Liver (tissue), 9 donors: ENCODE data around the gene IQCE. TPM values are rescaled to one million over a fixed set of nuclear protein-coding genes. Genes with fewer than 3 reads are reported as not detected.

Experiments used
- DNase-seq: peaks from one replicate; pipeline ENCODE4 v3.0.0-alpha.2; 2017; ENCODE audit warnings: low spot score
- H3K27ac ChIP-seq, 2 donors: one replicate each; pipeline ENCODE4 v1.7.0; 2013; ENCODE audit warnings: inconsistent platforms in 2 of 2, low read length in 2 of 2, control low read depth in 1 of 2, low read depth in 1 of 2, mild to moderate bottlenecking in 1 of 2
- H3K27me3 ChIP-seq, 4 donors: one replicate each; pipeline versions ENCODE4 v1.6.1 to v1.7.0; 2013; ENCODE audit warnings: low read length in 3 of 4, inconsistent platforms in 1 of 4, mild to moderate bottlenecking in 1 of 4, moderate library complexity in 1 of 4; ENCODE audit not compliant: control insufficient read depth in 4 of 4, insufficient read depth in 4 of 4
- H3K36me3 ChIP-seq, 4 donors: one replicate each; pipeline versions ENCODE4 v1.6.1 to v1.7.0; 2013; ENCODE audit warnings: low read length in 3 of 4, mild to moderate bottlenecking in 3 of 4, low read depth in 1 of 4, moderate library complexity in 1 of 4; ENCODE audit not compliant: control insufficient read depth in 4 of 4, insufficient read depth in 3 of 4
- H3K4me1 ChIP-seq, 4 donors: one replicate each; pipeline versions ENCODE4 v1.6.1 to v1.7.0; 2013; ENCODE audit warnings: low read length in 3 of 4, mild to moderate bottlenecking in 3 of 4, moderate library complexity in 1 of 4; ENCODE audit not compliant: control insufficient read depth in 4 of 4, insufficient read depth in 4 of 4
- H3K4me3 ChIP-seq, 3 donors: one replicate each; pipeline versions ENCODE4 v1.6.1 to v1.7.0; 2013; ENCODE audit warnings: low read length in 3 of 3, control low read depth in 1 of 3, low read depth in 1 of 3, mild to moderate bottlenecking in 1 of 3
- H3K9ac ChIP-seq, 2 donors: one replicate each; pipeline ENCODE4 v1.7.0; 2013; ENCODE audit warnings: low read length in 2 of 2, mild to moderate bottlenecking in 2 of 2, moderate library complexity in 2 of 2, control low read depth in 1 of 2, low read depth in 1 of 2
- H3K9me3 ChIP-seq, 4 donors: one replicate each; pipeline versions ENCODE4 v1.6.1 to v1.7.0; 2013; ENCODE audit warnings: low read length in 3 of 4; ENCODE audit not compliant: control insufficient read depth in 4 of 4
- ATF3 ChIP-seq: IDR thresholded peaks from 2 replicates; pipeline ENCODE4 v1.6.1; 2016; ENCODE audit warnings: antibody characterized with exemption
- CTCF ChIP-seq: fragments of 150-350 bp; IDR thresholded peaks from 2 replicates; pipeline ENCODE4 v1.5.1; 2017; ENCODE audit warnings: improper control_type of control experiment, low read depth, low read length; ENCODE audit not compliant: missing input control
- EGR1 ChIP-seq, 2 donors: IDR thresholded peaks; 2 replicates each; pipeline ENCODE4 v1.6.1; 2016 to 2018; ENCODE audit warnings: antibody characterized with exemption in 2 of 2, low read depth in 2 of 2
- FOXA1 ChIP-seq: IDR thresholded peaks from 2 replicates; pipeline ENCODE4 v1.6.1; 2016; ENCODE audit warnings: antibody characterized with exemption
- FOXA2 ChIP-seq: IDR thresholded peaks from 2 replicates; pipeline ENCODE4 v1.6.1; 2016; ENCODE audit warnings: antibody characterized with exemption
- GABPA ChIP-seq, 2 donors: IDR thresholded peaks in 1 of 2; conservative IDR thresholded peaks in 1 of 2; 2 replicates each; pipeline ENCODE4 v1.6.1; 2016; ENCODE audit warnings: antibody characterized with exemption in 2 of 2, mild to moderate bottlenecking in 1 of 2, moderate library complexity in 1 of 2
- HNF4A ChIP-seq, 2 donors: conservative IDR thresholded peaks; 2 replicates each; pipeline ENCODE4 v1.6.1; 2016; ENCODE audit warnings: antibody characterized with exemption in 2 of 2, mild to moderate bottlenecking in 2 of 2
- HNF4G ChIP-seq: IDR thresholded peaks from 2 replicates; pipeline ENCODE4 v1.6.1; 2016; ENCODE audit warnings: antibody characterized with exemption
- JUND ChIP-seq, 2 donors: IDR thresholded peaks; 2 replicates each; pipeline ENCODE4 v1.6.1; 2016; ENCODE audit warnings: antibody characterized with exemption in 2 of 2
- MAX ChIP-seq: IDR thresholded peaks from 2 replicates; pipeline ENCODE4 v1.6.1; 2016; ENCODE audit warnings: antibody characterized with exemption
- NR2F2 ChIP-seq: IDR thresholded peaks from 2 replicates; pipeline ENCODE4 v1.6.1; 2016; ENCODE audit warnings: antibody characterized with exemption
- RAD21 ChIP-seq, 2 donors: IDR thresholded peaks; 2 replicates each; pipeline ENCODE4 v1.6.1; 2016; ENCODE audit warnings: antibody characterized with exemption in 2 of 2, mild to moderate bottlenecking in 2 of 2
- REST ChIP-seq: IDR thresholded peaks from 2 replicates; pipeline ENCODE4 v1.6.1; 2016; ENCODE audit warnings: antibody characterized with exemption, mild to moderate bottlenecking
- RXRA ChIP-seq, 2 donors: IDR thresholded peaks; 2 replicates each; pipeline ENCODE4 v1.6.1; 2017 to 2018; ENCODE audit warnings: antibody characterized with exemption in 2 of 2, mild to moderate bottlenecking in 1 of 2
- SP1 ChIP-seq: IDR thresholded peaks from 2 replicates; pipeline ENCODE4 v1.6.1; 2018; ENCODE audit warnings: antibody characterized with exemption, mild to moderate bottlenecking
- TAF1 ChIP-seq: conservative IDR thresholded peaks from 2 replicates; pipeline ENCODE4 v1.6.1; 2016; ENCODE audit warnings: antibody characterized with exemption, mild to moderate bottlenecking
- YY1 ChIP-seq: IDR thresholded peaks from 2 replicates; pipeline ENCODE4 v1.6.1; 2016; ENCODE audit warnings: antibody characterized with exemption, mild to moderate bottlenecking
- ZBTB33 ChIP-seq: IDR thresholded peaks from 2 replicates; pipeline ENCODE4 v1.6.1; 2016; ENCODE audit warnings: antibody characterized with exemption
- WGBS: extraction: QIAGEN DNeasy Blood & Tissue Kit; methylation state at CpG from one replicate; pipeline ENCODE4 v1.1.7; 2013; 5-methylcytosine and 5-hydroxymethylcytosine counted together
- polyA plus RNA-seq, 2 donors: library from polyadenylated mRNA; stranded (reverse) in 1 of 2; unstranded in 1 of 2; fragments of 200-250 nt in 1 of 2; fragments of >200 nt in 1 of 2; fragmentation: Nextera tagmentation in 1 of 2; extraction: Ambion mirVana in 1 of 2; gene quantifications; one replicate each; pipeline versions ENCODE4 v1.2.1 to v1.2.3, GENCODE V29; 2013 to 2015
- total RNA-seq, 2 donors: library from RNA; depleted of rRNA; stranded (reverse); fragments of >200 nt; gene quantifications; one replicate each; pipeline ENCODE4 v1.2.3, GENCODE V29; 2014
- donor health status: healthy.
- donor health status: healthy.
- donor health status: healthy.
- donor health status: healthy.
- donor health status: healthy.

Gene IQCE
- total and polyA plus RNA-seq, 4 donors, result 2.1 to 5.9 (median 3.6) TPM

- no peaks in the 10 kb centered on the region for H3K9me3 ChIP-seq
- DNase-seq, result no peak
- H3K4me3 ChIP-seq, result no peak overlapping the region
- no peak overlapping the region for H3K27ac ChIP-seq
- TF ChIP-seq HNF4A (conservative IDR thresholded peaks at IDR 0.05) (no peak), ATF3 (no peak), MAX (no peak), ZBTB33 (no peak), TAF1 (no peak), RXRA (IDR thresholded peaks at IDR 0.05) (no peak), NR2F2 (no peak), CTCF (no peak), FOXA1 (no peak), HNF4G (no peak), REST (no peak), FOXA2 (no peak), GABPA (IDR thresholded peaks at IDR 0.05 in 1 of 2, conservative IDR thresholded peaks at IDR 0.05 in 1 of 2) (no peak), JUND (IDR thresholded peaks at IDR 0.05) (no peak), YY1 (no peak), RAD21 (IDR thresholded peaks at IDR 0.05) (no peak), EGR1 (IDR thresholded peaks at IDR 0.05; ENCODE audit: low read depth in 2 of 2) (no peak), SP1 (no peak)
- WGBS, result 81% methylated on average over 19 of the region's 19 CpGs
- peaks cover 0 to 12% (median 11%) of the 10 kb centered on the region in 4 donors for H3K4me1 ChIP-seq
- H3K27me3 ChIP-seq, result no peaks in the 10 kb centered on the region
- H3K9ac ChIP-seq, result no peak overlapping the region
- no peaks in the 10 kb centered on the region for H3K36me3 ChIP-seq
Measured at GRCh38 chr7:2613098-2613930, 54.5 kb downstream of the IQCE start.
